ENCODE measurements around the gene ADGRG6.

DNA sequence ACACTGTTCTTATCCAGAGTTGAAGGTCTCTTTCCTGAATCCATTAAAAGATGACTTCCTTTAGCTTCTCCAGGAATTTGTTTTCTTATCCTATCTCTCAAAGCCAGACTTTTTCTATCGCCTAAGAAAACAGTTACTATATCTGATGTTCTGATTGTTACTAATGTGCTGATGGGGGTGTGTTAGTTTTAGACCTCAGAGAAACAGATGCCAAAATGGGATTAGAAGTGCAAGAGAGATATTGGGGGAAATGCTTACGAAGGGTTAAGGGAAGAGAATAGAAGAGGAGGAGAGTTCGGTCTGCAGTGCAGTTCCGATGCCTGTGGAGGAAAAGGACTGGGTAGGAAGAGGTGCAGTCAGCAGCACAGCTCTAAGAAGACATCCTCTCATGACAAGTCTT, 35.7 kb upstream of the ADGRG6 start:
- TF ChIP-seq, protein P1, sequence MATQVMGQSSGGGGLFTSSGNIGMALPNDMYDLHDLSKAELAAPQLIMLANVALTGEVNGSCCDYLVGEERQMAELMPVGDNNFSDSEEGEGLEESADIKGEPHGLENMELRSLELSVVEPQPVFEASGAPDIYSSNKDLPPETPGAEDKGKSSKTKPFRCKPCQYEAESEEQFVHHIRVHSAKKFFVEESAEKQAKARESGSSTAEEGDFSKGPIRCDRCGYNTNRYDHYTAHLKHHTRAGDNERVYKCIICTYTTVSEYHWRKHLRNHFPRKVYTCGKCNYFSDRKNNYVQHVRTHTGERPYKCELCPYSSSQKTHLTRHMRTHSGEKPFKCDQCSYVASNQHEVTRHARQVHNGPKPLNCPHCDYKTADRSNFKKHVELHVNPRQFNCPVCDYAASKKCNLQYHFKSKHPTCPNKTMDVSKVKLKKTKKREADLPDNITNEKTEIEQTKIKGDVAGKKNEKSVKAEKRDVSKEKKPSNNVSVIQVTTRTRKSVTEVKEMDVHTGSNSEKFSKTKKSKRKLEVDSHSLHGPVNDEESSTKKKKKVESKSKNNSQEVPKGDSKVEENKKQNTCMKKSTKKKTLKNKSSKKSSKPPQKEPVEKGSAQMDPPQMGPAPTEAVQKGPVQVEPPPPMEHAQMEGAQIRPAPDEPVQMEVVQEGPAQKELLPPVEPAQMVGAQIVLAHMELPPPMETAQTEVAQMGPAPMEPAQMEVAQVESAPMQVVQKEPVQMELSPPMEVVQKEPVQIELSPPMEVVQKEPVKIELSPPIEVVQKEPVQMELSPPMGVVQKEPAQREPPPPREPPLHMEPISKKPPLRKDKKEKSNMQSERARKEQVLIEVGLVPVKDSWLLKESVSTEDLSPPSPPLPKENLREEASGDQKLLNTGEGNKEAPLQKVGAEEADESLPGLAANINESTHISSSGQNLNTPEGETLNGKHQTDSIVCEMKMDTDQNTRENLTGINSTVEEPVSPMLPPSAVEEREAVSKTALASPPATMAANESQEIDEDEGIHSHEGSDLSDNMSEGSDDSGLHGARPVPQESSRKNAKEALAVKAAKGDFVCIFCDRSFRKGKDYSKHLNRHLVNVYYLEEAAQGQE (IDR thresholded peaks at IDR 0.05; ENCODE audit: insufficient read depth in 1 of 2, low read depth in 2 of 2, low read length in 2 of 2) = no peak
- TF ChIP-seq POLR2AphosphoS5 (IDR thresholded peaks at IDR 0.05; ENCODE audit: low read depth, low read length) (no peak), SIN3A (IDR thresholded peaks at IDR 0.05; ENCODE audit: borderline replicate concordance, insufficient read depth, low read length) (no peak), TAF1 (IDR thresholded peaks at IDR 0.05; ENCODE audit: borderline replicate concordance, insufficient read depth, low read length) (no peak)
